OCI-LY7 (cell line): ENCODE data around the gene SST. TPM values are rescaled to one million over a fixed set of nuclear protein-coding genes. Genes with fewer than 3 reads are reported as not detected.
"Not testable (repeated sequence)": the region's sequence is repeated elsewhere in the genome, so short reads cannot be mapped to it uniquely, and the experiment has no call there.

ENCODE experiments used
- BruUV-seq: library from RNA; stranded (reverse); fragments of 400-500 nt; replicated peaks from 2 replicates; lab custom pipeline; 2021; lab: Mats Ljungman, UMichigan
- CTCF ChIA-PET: fragments of 300-600 bp; sonication (Branson Sonifier 250); formaldehyde crosslinking; loops from one replicate; lab custom pipeline; 2022; ENCODE audit warnings: antibody characterized with exemption; ENCODE audit not compliant: unreplicated experiment; lab: Charles Lee
- POLR2A ChIA-PET: fragments of 300-600 bp; sonication (Branson Sonifier 250); formaldehyde crosslinking; loops from one replicate; lab custom pipeline; 2022; ENCODE audit warnings: antibody characterized with exemption; lab: Charles Lee
- DNase-seq: peaks from one replicate; pipeline ENCODE4 v3.0.0-alpha.2; 2015; ENCODE audit warnings: low spot score
- H2AFZ ChIP-seq: fragments of 200-600 bp; sonication (generic), shearing (Covaris generic); 2 replicates; pipeline ENCODE4 v1.6.1; 2014; ENCODE audit warnings: mild to moderate bottlenecking, antibody characterized with exemption, low read length, moderate library complexity
- H3K27ac ChIP-seq: fragments of 200-600 bp; sonication (generic); 2 replicates; pipeline ENCODE4 v1.5.1; 2014; ENCODE audit warnings: mixed run types, low read depth, mild to moderate bottlenecking, moderate library complexity, low read length, inconsistent platforms; ENCODE audit not compliant: poor library complexity, severe bottlenecking
- H3K36me3 ChIP-seq: fragments of 200-600 bp; sonication (generic); 2 replicates; pipeline ENCODE4 v1.6.1; 2014; ENCODE audit warnings: mild to moderate bottlenecking, antibody characterized with exemption, low read length, moderate library complexity, mixed read lengths; ENCODE audit not compliant: insufficient read depth
- H3K4me1 ChIP-seq: fragments of 200-600 bp; sonication (generic); 2 replicates; pipeline ENCODE4 v1.5.1; 2014; ENCODE audit warnings: mild to moderate bottlenecking, low read length; ENCODE audit not compliant: insufficient read depth, poor library complexity, severe bottlenecking
- H3K4me2 ChIP-seq: fragments of 200-600 bp; sonication (generic); 2 replicates; pipeline ENCODE4 v1.6.1; 2014; ENCODE audit warnings: mild to moderate bottlenecking, low read length
- H3K4me3 ChIP-seq: fragments of 200-600 bp; sonication (generic); 2 replicates; pipeline ENCODE4 v1.5.1; 2014; ENCODE audit warnings: mild to moderate bottlenecking, low read depth, low read length; ENCODE audit not compliant: poor library complexity, severe bottlenecking
- H3K79me2 ChIP-seq: fragments of 200-600 bp; sonication (generic); 2 replicates; pipeline ENCODE4 v1.6.1; 2016; ENCODE audit warnings: low read depth, mild to moderate bottlenecking, low read length, moderate library complexity, mixed read lengths; ENCODE audit not compliant: insufficient read depth
- H3K9me2 ChIP-seq: fragments of 200-600 bp; sonication (generic); 2 replicates; pipeline ENCODE4 v1.6.1; 2016; ENCODE audit warnings: mild to moderate bottlenecking, low read length, mixed read lengths; ENCODE audit not compliant: insufficient read depth
- H3K9me3 ChIP-seq: fragments of 200-600 bp; sonication (generic); 2 replicates; pipeline ENCODE4 v1.6.1; 2014; ENCODE audit warnings: mild to moderate bottlenecking, mixed run types, low read length, mixed read lengths
- H4K20me1 ChIP-seq: fragments of 200-600 bp; sonication (generic); 2 replicates; pipeline ENCODE4 v1.6.1; 2014; ENCODE audit warnings: mild to moderate bottlenecking, antibody characterized with exemption, low read length, moderate library complexity, mixed read lengths; ENCODE audit not compliant: insufficient read depth
- EZH2phosphoT487 ChIP-seq: fragments of 200-600 bp; sonication (generic); IDR thresholded peaks from 2 replicates; pipeline ENCODE4 v1.6.1; 2018; ENCODE audit warnings: low read depth, borderline replicate concordance, mild to moderate bottlenecking, mixed run types, antibody characterized with exemption, low read length, moderate library complexity, mixed read lengths
- intact Hi-C: fragments of 100-400 bp; cut with micrococcal nuclease; formaldehyde crosslinking; loops from one replicate; pipeline ENCODE4 v1.10.0; 2022; ENCODE audit not compliant: unreplicated experiment
- total RNA-seq, 2 experiments: library from RNA; depleted of rRNA in 1 of 2; stranded (reverse); fragments of >200 nt in 1 of 2; shearing (Covaris generic) in 1 of 2; gene quantifications; 2 replicates each; pipeline ENCODE4 v1.2.3, GENCODE V29; 2014 to 2022
- TF ChIP-seq, protein P1 (sequence below): fragments of 200-600 bp; sonication (generic); conservative IDR thresholded peaks from 2 replicates; pipeline ENCODE4 v1.5.1; 2014; ENCODE audit warnings: mild to moderate bottlenecking, antibody characterized with exemption, low read length, moderate library complexity, mixed read lengths

Gene SST
- total RNA-seq, 2 experiments from 2014 or later: not detected

DNA sequence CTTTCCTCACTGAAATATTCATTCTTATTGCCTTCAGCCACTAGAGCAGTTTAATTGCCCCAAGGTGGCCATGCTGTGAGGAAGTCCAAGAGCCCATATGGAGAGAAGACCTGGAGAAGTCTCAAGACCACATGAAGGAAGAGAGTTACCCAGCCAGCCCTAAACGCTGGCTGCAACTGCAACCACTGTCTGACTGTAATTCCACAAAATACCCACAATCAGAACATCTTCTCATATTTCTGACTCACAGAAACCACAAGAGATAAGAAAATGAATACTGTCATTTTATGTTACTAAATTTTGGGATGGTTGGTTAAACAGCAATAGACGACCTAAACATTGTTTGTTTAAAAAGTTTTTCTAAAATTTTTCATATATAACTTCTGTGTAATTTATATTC is 14.7 kb upstream of the SST start:
- H3K4me3 ChIP-seq: no peak overlapping the region
- H4K20me1 ChIP-seq: no peaks in the 10 kb centered on the region
- no peak for DNase-seq
- no TSS peak for BruUV-seq
- no peak for TF ChIP-seq EZH2phosphoT487
- TF ChIP-seq, protein P1, sequence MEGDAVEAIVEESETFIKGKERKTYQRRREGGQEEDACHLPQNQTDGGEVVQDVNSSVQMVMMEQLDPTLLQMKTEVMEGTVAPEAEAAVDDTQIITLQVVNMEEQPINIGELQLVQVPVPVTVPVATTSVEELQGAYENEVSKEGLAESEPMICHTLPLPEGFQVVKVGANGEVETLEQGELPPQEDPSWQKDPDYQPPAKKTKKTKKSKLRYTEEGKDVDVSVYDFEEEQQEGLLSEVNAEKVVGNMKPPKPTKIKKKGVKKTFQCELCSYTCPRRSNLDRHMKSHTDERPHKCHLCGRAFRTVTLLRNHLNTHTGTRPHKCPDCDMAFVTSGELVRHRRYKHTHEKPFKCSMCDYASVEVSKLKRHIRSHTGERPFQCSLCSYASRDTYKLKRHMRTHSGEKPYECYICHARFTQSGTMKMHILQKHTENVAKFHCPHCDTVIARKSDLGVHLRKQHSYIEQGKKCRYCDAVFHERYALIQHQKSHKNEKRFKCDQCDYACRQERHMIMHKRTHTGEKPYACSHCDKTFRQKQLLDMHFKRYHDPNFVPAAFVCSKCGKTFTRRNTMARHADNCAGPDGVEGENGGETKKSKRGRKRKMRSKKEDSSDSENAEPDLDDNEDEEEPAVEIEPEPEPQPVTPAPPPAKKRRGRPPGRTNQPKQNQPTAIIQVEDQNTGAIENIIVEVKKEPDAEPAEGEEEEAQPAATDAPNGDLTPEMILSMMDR: no peak
- H3K36me3 ChIP-seq: no peaks in the 10 kb centered on the region
- no peaks in the 10 kb centered on the region for H3K9me2 ChIP-seq
- no peaks in the 10 kb centered on the region for H3K79me2 ChIP-seq
- peaks cover 16% of the 10 kb centered on the region; the same call in 1 of the 2 replicates for H3K9me3 ChIP-seq
- no peak overlapping the region for H3K27ac ChIP-seq
- H3K4me1 ChIP-seq: no peaks in the 10 kb centered on the region
- no peak overlapping the region for H3K4me2 ChIP-seq
- intact Hi-C loops: no loop called here
- ChIA-PET CTCF (no interaction called here), POLR2A (no interaction called here)
- no peak overlapping the region for H2AFZ ChIP-seq

DNA sequence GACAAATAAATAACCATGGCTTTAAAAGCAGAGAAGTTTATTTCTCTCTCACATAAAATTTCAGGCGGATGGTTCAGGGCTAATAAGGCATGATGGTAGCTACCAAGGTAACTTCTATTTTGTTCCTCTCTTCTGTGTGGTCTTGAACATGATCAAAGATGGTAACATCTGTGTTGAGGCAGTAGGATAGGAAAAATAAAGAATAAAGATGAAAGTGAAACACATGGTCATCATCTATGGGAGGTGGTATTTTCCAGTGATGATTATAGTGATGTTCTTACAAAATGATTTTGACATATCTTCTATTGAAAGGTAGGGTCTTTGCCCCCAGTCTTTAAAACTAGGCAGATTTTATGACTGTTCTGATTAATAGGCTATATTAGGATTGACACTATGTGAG is 14.2 kb upstream of the SST start:
- no TSS peak for BruUV-seq
- no peaks in the 10 kb centered on the region for H3K9me2 ChIP-seq
- intact Hi-C loops: no loop called here
- H2AFZ ChIP-seq: no peak overlapping the region
- peaks cover 16% of the 10 kb centered on the region; the same call in 1 of the 2 replicates for H3K9me3 ChIP-seq
- H3K4me2 ChIP-seq: no peak overlapping the region
- no peak for DNase-seq
- POLR2A ChIA-PET: no interaction called here
- no peaks in the 10 kb centered on the region for H3K4me1 ChIP-seq
- no peaks in the 10 kb centered on the region for H3K79me2 ChIP-seq
- CTCF ChIA-PET: no interaction called here
- no peaks in the 10 kb centered on the region for H4K20me1 ChIP-seq
- no peaks in the 10 kb centered on the region for H3K36me3 ChIP-seq
- H3K27ac ChIP-seq: no peak overlapping the region
- no peak for TF ChIP-seq EZH2phosphoT487
- TF ChIP-seq, protein P1: no peak
- no peak overlapping the region for H3K4me3 ChIP-seq

DNA sequence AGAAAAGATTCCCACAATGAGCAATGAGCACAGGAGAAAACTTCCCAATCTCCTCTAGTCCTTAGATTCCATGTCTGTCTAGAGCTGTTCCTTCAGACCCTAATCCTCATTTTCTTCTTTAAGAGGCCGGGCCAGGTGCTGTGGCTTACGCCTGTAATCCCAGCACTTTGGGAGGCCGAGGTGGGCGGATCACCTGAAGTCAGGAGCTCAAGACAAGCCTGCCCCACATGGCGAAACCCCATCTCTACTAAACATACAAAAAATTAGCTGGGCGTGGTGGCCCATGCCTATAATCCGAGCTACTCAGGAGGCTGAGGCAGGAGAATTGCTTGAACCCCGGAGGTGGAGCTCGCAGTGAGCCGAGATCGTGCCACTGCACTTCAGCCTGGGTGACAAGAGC is 11.6 kb upstream of the SST start:
- H3K9me2 ChIP-seq, intact Hi-C loops, H3K4me3 ChIP-seq, H3K36me3 ChIP-seq, H3K4me1 ChIP-seq, H3K4me2 ChIP-seq, H3K79me2 ChIP-seq, DNase-seq, CTCF ChIA-PET, H4K20me1 ChIP-seq, BruUV-seq, H2AFZ ChIP-seq, H3K27ac ChIP-seq: not testable (repeated sequence)
- POLR2A ChIA-PET: interaction anchor here (0.7 kb wide), 3 partner anchors 14 to 1450 kb away, joined by 4 to 7 read pairs (median 4); no protein-coding TSS in a partner anchor
- peaks cover 14% of the 10 kb centered on the region; the same call in 1 of the 2 replicates for H3K9me3 ChIP-seq
